Myocyte (in vitro differentiated cells): Measurements from ENCODE around the gene PHACTR3. TPM values are rescaled to one million over a fixed set of nuclear protein-coding genes. Genes with fewer than 3 reads are reported as not detected.
"Not testable (repeated sequence)": the region's sequence is repeated elsewhere in the genome, so short reads cannot be mapped to it uniquely, and the experiment has no call there.

Experiments used
- DNase-seq: peaks from one replicate; pipeline ENCODE4 v3.0.0-alpha.2; 2012; ENCODE audit warnings: low read depth
- total RNA-seq: library from RNA; depleted of rRNA; stranded (reverse); fragments of >200 nt; gene quantifications from 2 replicates; pipeline ENCODE4 v1.2.3, GENCODE V29; 2014

The PHACTR3 gene
- total RNA-seq, 1 donor from 2014 or later, result not detected

DNA sequence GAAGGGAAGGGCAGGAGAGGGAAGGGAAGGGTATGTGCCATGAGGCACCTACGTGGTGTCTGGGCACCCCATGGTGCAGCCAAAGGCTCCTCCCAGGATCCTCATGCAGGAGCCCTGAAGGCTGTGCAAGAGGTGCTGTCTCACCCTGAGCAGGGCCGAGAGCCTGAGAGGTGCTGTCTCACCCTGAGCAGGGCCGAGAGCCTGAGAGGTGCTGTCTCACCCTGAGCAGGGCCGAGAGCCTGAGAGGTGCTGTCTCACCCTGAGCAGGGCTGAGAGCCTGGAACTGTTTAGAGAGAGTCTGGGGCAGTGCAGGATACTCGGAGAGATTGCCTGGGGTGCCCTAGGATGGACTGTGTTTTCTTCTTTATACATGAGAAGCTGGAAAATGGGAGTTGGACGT lies 14.2 kb downstream of the PHACTR3 start:
- DNase-seq, result not testable (repeated sequence)

DNA sequence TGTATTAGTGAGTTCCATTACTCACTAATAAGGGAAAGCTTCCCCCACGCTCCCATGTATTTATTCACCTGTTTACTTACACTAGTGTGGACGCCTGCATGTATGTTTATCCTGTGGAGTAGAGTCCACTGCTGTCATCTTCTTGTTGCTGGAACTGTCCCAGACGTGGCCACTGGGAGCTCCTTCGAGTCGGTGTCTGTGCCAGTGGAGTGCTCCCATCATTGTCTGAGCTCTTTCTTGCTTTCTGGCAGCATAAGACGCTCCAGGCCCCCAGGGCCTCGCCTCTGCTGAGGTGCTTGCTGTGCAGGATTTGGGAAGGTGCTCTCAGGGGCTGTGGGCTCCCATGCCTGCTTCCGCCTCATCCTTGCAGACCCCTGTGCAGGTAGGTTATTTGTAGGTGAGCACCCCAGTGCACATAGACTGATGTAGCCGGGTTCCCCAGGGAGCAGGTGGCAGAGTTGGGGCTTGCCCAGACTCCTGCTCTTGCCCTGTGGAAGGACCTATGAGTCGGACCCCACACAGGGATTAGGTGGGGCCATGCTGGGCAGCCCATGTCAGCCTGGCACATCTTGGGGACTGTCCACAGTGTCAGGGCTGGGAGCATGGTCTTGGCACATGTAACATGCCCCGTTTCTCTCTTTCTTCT lies 16.6 kb downstream of the PHACTR3 start:
- DNase-seq, result no peak

GRCh38 chr20:59622496-59622895 lies 18.2 kb downstream of the PHACTR3 start:
- DNase-seq, result no peak

DNA sequence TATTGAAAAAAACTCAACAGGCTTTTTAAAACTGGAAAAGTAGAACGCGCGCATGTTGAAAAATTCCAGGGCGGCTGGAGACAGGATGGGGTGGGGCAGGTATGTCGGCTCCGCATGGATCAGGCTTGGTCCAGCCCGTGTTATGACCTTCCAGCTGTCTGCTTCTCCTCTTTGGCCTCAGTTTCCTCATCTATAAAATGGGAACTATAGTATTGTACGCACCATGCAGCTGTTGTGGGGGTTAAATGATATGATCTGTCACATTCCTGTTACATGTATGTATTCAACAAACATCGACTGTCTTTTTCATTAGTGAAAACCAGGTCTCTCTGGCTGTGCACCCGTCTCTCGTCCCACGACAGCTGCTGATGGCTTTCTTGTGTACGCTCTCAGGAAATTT lies 18.8 kb downstream of the PHACTR3 start:
- DNase-seq, result no peak

DNA sequence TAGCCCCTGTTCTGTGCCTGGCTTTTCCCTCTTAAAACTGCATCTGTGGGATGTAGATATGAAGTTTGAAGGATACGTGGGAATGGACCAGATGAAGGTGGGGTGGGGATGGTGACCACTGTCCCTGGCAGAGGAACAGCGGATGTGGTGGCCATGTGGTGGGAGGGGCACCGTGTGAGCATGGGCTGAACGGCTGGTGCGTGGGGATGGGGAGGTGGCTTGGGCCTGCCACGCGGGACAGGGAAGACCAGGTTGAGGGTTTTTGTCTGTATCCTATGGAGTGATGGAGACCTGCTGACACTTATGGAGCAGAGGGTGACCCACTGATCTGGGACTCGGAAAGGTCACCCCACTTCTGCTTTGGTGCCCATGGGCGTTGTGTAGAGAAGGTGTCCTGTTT lies 19.2 kb downstream of the PHACTR3 start:
- DNase-seq, result no peak

GRCh38 chr20:59624401-59624800 lies 20.1 kb downstream of the PHACTR3 start:
- no peak for DNase-seq

GRCh38 chr20:59625214-59625922 lies 21.0 kb downstream of the PHACTR3 start:
- no peak for DNase-seq

- no peak for DNase-seq
Observed at GRCh38 chr20:59627298-59627697, 23.0 kb downstream of the PHACTR3 start.

DNA sequence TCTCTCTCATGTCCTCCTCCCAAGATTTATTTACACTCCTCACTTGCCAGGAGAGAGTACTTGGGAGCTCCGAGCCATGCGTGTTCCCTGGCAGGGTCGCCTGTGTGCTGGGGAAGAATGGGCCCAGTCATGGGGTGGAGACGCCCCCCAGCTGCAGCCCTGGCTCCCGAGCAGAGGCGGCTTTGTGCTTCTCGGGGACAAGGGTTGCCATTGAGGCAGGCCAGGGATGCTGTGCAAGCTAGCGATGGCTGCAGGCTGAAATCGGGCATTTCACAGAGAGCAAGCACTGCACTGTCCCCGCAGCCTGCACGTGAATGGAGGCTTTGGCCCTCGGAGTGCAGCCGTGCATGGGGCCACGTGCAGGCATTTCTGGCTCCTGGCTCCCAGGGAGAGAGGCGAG lies 23.8 kb downstream of the PHACTR3 start:
- no peak for DNase-seq

GRCh38 chr20:59629141-59630045 lies 25.1 kb downstream of the PHACTR3 start:
- DNase-seq, result no peak

DNA sequence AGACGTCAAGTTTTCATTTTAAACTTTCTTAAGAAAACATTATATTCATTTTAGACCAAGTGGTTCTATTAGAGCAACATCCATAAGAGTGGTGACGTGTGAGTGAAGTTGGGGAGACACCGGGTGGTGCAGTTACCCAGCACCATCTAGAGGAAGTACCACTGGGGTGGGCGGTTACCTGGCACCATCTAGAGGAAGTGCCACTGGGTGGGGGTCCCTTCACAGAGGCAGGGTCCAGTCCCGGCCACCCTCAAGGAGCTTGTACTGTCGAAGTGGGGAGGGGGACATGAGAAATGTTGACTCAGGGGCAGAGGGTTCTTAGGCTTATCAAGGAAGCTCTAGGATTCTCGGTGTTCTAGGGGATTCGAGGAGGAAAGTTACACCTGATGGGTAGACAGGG lies 26.2 kb downstream of the PHACTR3 start:
- DNase-seq, result no peak

GRCh38 chr20:59631751-59632540 lies 27.6 kb downstream of the PHACTR3 start:
- no peak for DNase-seq

- DNase-seq, result no peak
Observed at GRCh38 chr20:59632541-59633113, 28.3 kb downstream of the PHACTR3 start.

GRCh38 chr20:59633656-59634251 lies 29.4 kb downstream of the PHACTR3 start:
- DNase-seq, result no peak

GRCh38 chr20:59634435-59635005 lies 30.2 kb downstream of the PHACTR3 start:
- no peak for DNase-seq

GRCh38 chr20:59636766-59637370 lies 32.5 kb downstream of the PHACTR3 start:
- no peak for DNase-seq

GRCh38 chr20:59640267-59640666 lies 35.9 kb downstream of the PHACTR3 start:
- no peak for DNase-seq

GRCh38 chr20:59643615-59644061 lies 39.3 kb downstream of the PHACTR3 start:
- DNase-seq, result no peak

GRCh38 chr20:59644371-59644939 lies 40.1 kb downstream of the PHACTR3 start:
- DNase-seq, result no peak
